ENCODE results near the gene ANKK1. TPM values are rescaled to one million over a fixed set of nuclear protein-coding genes. Genes with fewer than 3 reads are reported as not detected.

ANKK1 gene
- total RNA-seq (2022; extraction: Qiagen RNA extraction): 0.03 to 0.05 TPM (median 0.04 TPM) in 3 of 5 replicates, not detected in the others

DNA sequence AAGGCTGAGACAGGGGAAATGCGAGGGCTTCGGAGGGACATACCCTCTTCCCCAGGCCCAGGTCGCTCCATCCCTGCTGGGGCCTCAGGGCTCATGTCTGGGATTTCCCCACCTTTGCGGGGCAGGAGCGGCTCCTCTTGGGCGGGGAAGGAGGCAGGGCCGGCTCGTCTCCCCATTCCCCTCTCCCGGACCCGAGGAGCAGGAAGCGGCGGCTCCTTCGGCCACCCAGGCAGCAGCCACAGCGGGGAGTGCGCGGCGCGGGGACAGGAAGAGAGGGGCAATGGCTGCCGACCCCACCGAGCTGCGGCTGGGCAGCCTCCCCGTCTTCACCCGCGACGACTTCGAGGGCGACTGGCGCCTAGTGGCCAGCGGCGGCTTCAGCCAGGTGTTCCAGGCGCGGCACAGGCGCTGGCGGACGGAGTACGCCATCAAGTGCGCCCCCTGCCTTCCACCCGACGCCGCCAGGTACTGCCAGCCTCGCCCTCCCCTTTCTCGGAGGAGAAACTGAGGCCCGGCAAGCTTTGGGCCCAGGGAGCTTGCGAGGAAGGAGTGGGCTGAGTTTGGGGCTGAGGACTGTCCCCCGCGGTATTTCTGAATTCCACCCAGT, at the start of gene ANKK1:
Gene ANKK1 (plus strand): TSS at position 175 of the 607 bp plus-strand sequence. CDS start 106 bp downstream, at position 281.

Other genes starting within 250 kb of the ANKK1 start
- gene TTC12, start 73.2 kb upstream of the ANKK1 start, total RNA-seq (2022; extraction: Qiagen RNA extraction): 4.1 to 9.7 TPM (median 5.0 TPM) in 5 replicates
- 0.05 to 0.31 TPM (median 0.10 TPM) in 4 of 5 replicates, not detected in the other for gene DRD2, start 87.6 kb downstream of the ANKK1 start, total RNA-seq (2022; extraction: Qiagen RNA extraction)